ENCODE measurements around the gene STK4.

- TF ChIP-seq CTCF (IDR thresholded peaks at IDR 0.05) (no peak), EP300 (IDR thresholded peaks at IDR 0.05) (no peak)
Measured at GRCh38 chr20:45119556-45120266, 153.4 kb downstream of the STK4 start.

All from gastroesophageal sphincter (tissue), 3 donors.